Glutamatergic neuron (in vitro differentiated cells): Measurements from ENCODE around the gene HOXD10. TPM values are rescaled to one million over a fixed set of nuclear protein-coding genes. Genes with fewer than 3 reads are reported as not detected.

Experiments used
- DNase-seq: peaks from one replicate; pipeline ENCODE4 v3.0.0; 2022
- H3K27ac Mint-ChIP-seq: one replicate; pipeline ENCODE4 v1.8.0; 2020; ENCODE audit warnings: mild to moderate bottlenecking, mixed read lengths, inconsistent platforms; ENCODE audit not compliant: unreplicated experiment
- H3K27me3 Mint-ChIP-seq: one replicate; pipeline ENCODE4 v1.8.0; 2020; ENCODE audit warnings: mild to moderate bottlenecking, moderate library complexity, mixed read lengths, inconsistent platforms; ENCODE audit not compliant: unreplicated experiment
- H3K36me3 Mint-ChIP-seq: one replicate; pipeline ENCODE4 v1.8.0; 2020; ENCODE audit warnings: mild to moderate bottlenecking, mixed read lengths, inconsistent platforms; ENCODE audit not compliant: unreplicated experiment
- H3K4me1 Mint-ChIP-seq: one replicate; pipeline ENCODE4 v1.8.0; 2020; ENCODE audit warnings: mild to moderate bottlenecking, low read depth, mixed read lengths, inconsistent platforms; ENCODE audit not compliant: unreplicated experiment
- H3K4me3 Mint-ChIP-seq: one replicate; pipeline ENCODE4 v1.8.0; 2020; ENCODE audit warnings: mild to moderate bottlenecking, mixed read lengths, inconsistent platforms; ENCODE audit not compliant: unreplicated experiment
- H3K9me3 Mint-ChIP-seq: one replicate; pipeline ENCODE4 v1.8.0; 2020; ENCODE audit warnings: mild to moderate bottlenecking, moderate library complexity, mixed read lengths, inconsistent platforms; ENCODE audit not compliant: unreplicated experiment
- total RNA-seq: library from RNA; stranded (reverse); fragmentation: NEBNext Ultra II Directional; extraction: Animal tissue kit (Norgen Biotek cat#: 25700); gene quantifications from one replicate; pipeline ENCODE4 v1.2.1, GENCODE V29; 2021; ENCODE audit not compliant: unreplicated experiment
- TF ChIP-seq, protein P1 (sequence below): fragments of 200-600 bp; sonication (generic); IDR thresholded peaks from one replicate; pipeline ENCODE4 v1.5.0; 2021; ENCODE audit not compliant: partially characterized antibody, unreplicated experiment

Gene HOXD10
- total RNA-seq, 1 donor from 2014 or later: not detected

DNA sequence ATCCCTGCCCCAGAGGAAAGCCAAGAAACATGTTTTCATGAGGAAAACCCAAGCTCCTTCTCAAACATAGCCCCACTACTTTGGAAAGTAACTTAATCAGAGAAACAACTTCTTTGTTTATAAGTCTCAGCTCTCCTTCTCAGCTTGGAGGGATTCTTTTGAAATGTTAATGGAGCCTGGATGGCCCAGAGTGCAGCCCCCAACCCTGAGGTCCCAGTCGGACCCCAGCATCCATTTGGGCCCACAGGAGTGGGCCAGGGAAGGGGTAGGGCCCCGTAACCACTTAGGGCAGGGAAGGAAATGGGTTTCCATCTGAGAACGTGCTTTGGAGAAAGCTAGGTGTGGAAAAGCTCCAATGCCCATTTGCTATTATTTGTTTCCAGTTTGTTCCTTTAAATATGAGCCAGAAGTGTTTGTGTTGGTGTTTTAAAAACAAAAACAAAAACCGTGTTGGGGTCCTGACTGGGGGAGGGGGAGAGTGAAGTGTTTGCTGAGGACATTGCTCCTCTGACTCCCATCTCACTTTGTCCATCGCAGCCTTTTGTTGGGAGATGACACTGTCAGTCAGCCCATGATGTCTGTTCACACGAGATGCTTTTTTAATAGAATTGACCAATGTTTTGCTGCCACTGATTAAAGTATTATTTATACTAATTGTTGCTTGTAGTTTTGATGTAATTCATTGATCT is 38.9 kb downstream of the HOXD10 start:
- H3K27me3 Mint-ChIP-seq: peaks cover 31% of the 10 kb centered on the region
- no peaks in the 10 kb centered on the region for H3K4me1 Mint-ChIP-seq
- H3K27ac Mint-ChIP-seq: no peak overlapping the region
- no peaks in the 10 kb centered on the region for H3K36me3 Mint-ChIP-seq
- TF ChIP-seq, protein P1, sequence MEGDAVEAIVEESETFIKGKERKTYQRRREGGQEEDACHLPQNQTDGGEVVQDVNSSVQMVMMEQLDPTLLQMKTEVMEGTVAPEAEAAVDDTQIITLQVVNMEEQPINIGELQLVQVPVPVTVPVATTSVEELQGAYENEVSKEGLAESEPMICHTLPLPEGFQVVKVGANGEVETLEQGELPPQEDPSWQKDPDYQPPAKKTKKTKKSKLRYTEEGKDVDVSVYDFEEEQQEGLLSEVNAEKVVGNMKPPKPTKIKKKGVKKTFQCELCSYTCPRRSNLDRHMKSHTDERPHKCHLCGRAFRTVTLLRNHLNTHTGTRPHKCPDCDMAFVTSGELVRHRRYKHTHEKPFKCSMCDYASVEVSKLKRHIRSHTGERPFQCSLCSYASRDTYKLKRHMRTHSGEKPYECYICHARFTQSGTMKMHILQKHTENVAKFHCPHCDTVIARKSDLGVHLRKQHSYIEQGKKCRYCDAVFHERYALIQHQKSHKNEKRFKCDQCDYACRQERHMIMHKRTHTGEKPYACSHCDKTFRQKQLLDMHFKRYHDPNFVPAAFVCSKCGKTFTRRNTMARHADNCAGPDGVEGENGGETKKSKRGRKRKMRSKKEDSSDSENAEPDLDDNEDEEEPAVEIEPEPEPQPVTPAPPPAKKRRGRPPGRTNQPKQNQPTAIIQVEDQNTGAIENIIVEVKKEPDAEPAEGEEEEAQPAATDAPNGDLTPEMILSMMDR: no peak
- no peak overlapping the region for H3K4me3 Mint-ChIP-seq
- no peak for DNase-seq
- H3K9me3 Mint-ChIP-seq: peaks cover 8% of the 10 kb centered on the region

DNA sequence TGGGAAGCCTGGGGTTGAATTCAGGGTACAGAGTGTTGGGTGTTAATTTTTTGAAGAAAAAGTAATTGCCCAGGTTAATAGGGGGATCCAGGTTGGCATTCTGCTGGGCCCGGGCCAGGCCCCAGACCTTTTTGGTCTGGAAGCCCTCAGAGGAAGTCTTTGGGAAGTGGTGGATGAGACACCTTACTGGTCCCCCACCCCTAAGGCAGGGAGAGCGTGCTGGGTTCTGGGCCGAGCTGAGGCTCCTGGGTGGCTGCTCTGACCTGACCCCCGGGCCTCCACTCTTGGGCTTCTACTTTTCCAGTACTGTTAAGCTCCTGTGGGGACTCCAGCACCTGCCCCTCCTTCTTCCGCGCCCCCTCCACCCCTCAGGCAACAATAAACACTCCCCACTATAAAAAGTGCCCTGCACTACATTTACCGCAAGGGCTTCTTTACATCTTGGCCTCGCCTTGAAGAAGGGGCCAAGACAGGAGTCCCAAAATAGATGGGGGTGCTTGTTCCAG is 39.8 kb downstream of the HOXD10 start:
- Mint-ChIP-seq H3K4me3 (no peak overlapping the region), H3K4me1 (no peaks in the 10 kb centered on the region), H3K9me3 (peaks cover 10% of the 10 kb centered on the region), H3K36me3 (no peaks in the 10 kb centered on the region), H3K27ac (no peak overlapping the region), H3K27me3 (peaks cover 29% of the 10 kb centered on the region)
- TF ChIP-seq, protein P1: no peak
- DNase-seq: no peak

DNA sequence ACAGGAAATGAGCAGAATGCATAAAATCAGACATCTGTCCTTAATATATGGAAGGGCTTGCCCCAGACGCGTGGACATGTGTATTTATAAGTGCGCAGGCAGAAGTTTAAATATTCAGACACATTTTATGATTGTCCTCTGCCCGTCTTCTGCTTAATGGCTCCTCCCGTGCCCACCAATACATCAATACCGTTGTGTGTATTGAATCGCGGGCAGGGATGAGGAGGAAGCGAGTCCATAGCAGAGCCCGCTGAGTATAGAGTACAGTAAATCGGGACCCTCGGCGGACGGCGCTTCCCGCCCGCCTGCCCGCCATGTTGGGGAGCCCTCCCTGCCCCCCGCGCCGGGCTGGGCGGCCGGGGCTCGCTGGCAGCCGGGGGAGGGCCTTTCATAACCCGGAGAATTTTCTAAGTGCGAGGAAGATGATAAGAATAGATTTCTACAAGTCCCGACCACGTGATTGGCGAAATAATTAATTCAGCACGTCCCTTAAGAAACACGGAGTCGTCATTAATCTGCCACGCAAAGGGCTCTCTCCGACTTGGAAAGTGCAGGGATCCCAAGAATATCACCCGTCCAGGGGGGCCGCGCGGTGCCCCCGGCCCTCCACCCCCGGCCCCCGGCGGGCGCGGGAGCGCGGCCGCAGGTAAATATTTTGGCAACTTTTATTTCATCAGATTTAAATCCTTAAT is 40.4 kb downstream of the HOXD10 start, which contains the start of gene HOXD3:
HOXD3 (plus strand) TSS at position 501 of the 692 bp plus-strand sequence. CDS start 11,808 bp downstream, outside the sequence.
- Mint-ChIP-seq H3K27me3 (peaks cover 31% of the 10 kb centered on the region), H3K9me3 (peaks cover 10% of the 10 kb centered on the region), H3K4me3 (peak within 1 kb of the TSS; percentile 61), H3K36me3 (no peaks in the 10 kb centered on the region), H3K4me1 (no peaks in the 10 kb centered on the region), H3K27ac (no peak within 1 kb of the TSS)
- TF ChIP-seq, protein P1: no peak
- no peak for DNase-seq

DNA sequence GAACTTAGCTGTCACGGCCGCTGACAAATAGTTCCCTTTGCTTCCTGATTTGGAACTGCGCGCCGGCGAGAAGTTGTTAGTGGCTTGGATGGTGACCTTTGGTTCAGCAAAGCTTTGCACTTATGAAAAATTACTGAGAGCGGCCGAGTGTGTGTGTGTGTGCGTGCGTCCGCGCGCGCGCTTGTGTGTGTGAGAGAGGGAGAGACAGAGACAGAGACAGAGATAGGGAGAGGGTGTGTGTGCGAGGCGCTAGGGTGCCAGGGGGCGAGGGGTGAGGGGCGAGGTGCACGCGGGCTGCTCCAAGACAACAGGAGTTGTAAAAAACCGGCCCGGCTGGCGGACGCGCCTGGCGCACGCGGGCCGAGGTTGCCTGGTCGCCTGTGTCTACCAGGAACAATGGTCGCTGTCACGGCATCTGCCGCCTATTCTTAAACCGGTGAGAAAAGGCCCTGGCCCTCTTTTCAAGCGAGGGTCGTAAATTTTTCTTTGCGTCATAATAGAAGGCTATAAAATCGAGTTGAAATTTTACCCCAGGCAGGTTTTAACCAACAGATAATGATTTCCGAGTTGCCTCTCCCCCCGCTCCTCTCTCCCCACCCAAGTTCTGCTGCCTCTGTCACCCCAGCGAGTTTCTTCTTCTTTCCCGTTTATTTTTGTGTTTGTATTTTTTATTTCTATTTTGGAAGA is 41.1 kb downstream of the HOXD10 start:
- no peaks in the 10 kb centered on the region for H3K4me1 Mint-ChIP-seq
- peak; percentile 56 for DNase-seq
- H3K27me3 Mint-ChIP-seq: peaks cover 34% of the 10 kb centered on the region
- H3K27ac Mint-ChIP-seq: no peak overlapping the region
- no peaks in the 10 kb centered on the region for H3K36me3 Mint-ChIP-seq
- H3K9me3 Mint-ChIP-seq: peaks cover 10% of the 10 kb centered on the region
- peak overlapping the region; percentile 61 for H3K4me3 Mint-ChIP-seq
- TF ChIP-seq, protein P1: no peak
